HG03354 (cell line): ENCODE measurements around the gene ACOT7.
"Not testable (repeated sequence)": the region's sequence is repeated elsewhere in the genome, so short reads cannot be mapped to it uniquely, and the experiment has no call there.

Source experiments
- ATAC-seq: cut with Tn5 transposase; IDR thresholded peaks from one replicate; pipeline ENCODE4 v1.9.1; 2021; ENCODE audit warnings: mild to moderate bottlenecking; ENCODE audit not compliant: unreplicated experiment, poor library complexity, severe bottlenecking

The ACOT7 gene

DNA sequence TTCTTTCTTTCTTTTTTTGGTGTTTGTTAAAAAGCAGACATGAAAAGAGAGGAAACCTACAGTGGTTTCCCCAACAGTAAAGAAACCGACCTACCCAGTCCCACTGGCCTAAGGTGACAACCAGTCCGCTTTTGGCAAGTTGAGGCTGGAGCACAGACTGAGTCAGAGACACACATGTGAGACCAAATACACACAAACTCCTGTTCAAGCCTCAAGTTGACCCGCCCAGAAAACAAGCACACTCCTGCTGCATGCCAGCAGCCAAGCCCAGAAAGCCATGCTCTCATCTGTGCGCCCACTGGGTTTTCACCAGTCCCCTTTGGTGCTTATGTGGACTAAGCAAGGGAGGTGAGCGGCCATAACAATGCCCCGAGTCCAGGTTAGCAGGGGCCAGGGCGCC, 68.1 kb downstream of the ACOT7 start:
- ATAC-seq = no peak

GRCh38 chr1:6322161-6322560, 71.4 kb downstream of the ACOT7 start:
- ATAC-seq = no peak

- no peak for ATAC-seq
Measured at GRCh38 chr1:6321205-6321604, 72.4 kb downstream of the ACOT7 start.

- no peak for ATAC-seq
Measured at GRCh38 chr1:6317098-6317760, 76.3 kb downstream of the ACOT7 start.

DNA sequence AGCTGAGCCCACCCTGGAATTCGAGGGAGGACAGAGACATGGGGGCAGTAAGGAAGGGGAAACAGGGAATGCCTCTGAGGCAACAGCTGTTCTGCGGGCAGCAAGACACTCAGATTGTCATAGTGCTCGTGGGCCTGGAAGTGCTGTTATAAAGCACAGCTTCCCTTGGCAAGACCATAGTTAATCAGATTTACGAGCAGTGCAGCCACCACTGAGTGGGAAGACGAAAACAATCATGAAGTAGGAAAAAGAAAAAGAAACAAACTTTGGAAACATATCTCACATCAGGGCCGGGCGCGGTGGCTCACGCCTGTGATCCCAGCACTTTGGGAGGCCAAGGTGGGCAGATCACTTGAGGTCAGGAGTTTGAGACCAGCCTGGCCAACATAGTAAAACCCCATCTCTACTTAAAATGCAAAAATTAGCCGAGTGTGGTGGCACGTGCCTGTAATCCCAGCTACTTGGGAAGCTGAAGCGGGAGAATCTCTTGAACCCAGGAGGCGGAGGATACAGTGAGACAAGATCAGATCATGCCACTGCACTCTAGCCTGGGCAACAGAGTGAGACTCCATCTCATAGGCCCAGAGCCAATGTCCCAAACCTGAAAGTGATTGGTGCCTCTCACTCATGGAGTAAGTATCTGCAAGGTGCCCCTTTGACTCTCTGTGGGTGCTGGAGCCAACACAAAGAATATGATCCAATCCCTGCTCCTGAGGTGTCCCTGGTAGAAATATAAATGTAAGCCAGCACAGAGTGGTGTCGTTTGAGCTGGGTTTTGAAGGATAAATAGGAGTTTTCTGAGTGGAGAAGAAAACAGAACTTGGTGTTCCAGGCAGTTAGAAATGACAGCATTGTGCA, 77.1 kb downstream of the ACOT7 start:
- ATAC-seq = no peak

GRCh38 chr1:6314503-6314902, 79.1 kb downstream of the ACOT7 start:
- no peak for ATAC-seq

DNA sequence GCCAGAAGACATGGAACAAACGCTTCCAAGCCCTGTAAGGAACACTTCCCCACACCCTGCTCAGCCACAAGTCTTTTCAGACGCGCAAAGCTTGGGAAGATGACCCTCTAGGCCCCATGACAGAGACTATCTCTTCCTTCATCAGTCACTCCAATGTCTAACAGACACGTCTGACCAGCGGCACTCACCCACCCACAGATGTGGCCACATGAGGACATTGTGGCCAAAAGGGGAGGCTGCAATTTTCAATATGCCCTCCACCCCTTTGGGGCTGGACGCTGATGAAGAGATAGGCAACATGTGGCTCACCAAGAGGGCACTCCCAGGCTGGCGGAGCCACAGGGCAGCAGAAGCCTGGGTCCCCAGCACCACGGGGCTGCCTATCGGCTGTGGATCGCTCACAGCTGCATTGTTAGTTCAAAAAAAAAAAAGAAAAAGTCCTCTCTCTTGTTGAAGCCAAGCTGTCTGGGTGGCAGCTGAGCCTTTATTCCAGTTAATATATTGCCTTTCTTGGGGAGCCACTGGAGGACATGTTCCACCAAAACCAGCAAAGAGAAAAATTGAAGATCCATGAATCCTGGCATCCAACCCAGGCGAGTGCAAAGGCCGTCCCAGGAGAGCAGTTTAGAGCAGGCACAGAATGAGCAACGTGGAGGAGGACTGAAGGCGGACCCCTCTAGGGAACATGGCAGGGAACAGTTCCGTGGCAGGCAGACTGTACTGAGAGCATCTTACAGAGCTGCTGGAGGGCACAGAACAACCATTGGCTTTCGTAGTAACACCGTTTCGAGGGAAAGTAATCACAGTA, 80.0 kb downstream of the ACOT7 start:
- no peak for ATAC-seq

GRCh38 chr1:6310116-6310848, 83.3 kb downstream of the ACOT7 start:
- ATAC-seq = no peak

GRCh38 chr1:6309564-6309963, 84.0 kb downstream of the ACOT7 start:
- no peak for ATAC-seq

- ATAC-seq = no peak
Measured at GRCh38 chr1:6308449-6308848, 85.1 kb downstream of the ACOT7 start.

GRCh38 chr1:6307682-6308081, 85.9 kb downstream of the ACOT7 start:
- ATAC-seq = not testable (repeated sequence)

- no peak for ATAC-seq
Measured at GRCh38 chr1:6307099-6307498, 86.5 kb downstream of the ACOT7 start.

GRCh38 chr1:6303397-6304012, 90.1 kb downstream of the ACOT7 start:
- ATAC-seq = no peak

DNA sequence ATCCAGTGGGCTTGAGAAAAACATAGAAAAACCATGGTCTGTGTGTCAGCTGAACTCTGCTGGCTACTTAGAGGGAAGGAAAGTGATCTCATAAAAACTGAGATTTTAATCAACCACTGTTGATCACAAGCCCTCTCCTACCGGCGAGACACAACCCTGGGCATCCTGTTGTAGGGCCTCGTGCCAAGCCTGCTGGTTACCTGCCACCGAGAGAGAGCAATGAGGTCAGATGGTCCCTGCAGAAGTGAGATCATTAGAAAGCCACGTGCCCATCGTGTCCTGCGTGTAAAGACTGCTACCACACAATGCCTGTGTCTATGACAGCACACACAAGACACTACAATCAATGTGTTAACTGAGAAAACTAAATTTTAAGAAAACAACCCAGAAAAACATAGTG, 91.0 kb downstream of the ACOT7 start:
- ATAC-seq = no peak

GRCh38 chr1:6301526-6301925, 92.0 kb downstream of the ACOT7 start:
- no peak for ATAC-seq

- ATAC-seq = no peak
Measured at GRCh38 chr1:6300342-6301048, 93.1 kb downstream of the ACOT7 start.

- no peak for ATAC-seq
Measured at GRCh38 chr1:6299557-6300165, 93.9 kb downstream of the ACOT7 start.

DNA sequence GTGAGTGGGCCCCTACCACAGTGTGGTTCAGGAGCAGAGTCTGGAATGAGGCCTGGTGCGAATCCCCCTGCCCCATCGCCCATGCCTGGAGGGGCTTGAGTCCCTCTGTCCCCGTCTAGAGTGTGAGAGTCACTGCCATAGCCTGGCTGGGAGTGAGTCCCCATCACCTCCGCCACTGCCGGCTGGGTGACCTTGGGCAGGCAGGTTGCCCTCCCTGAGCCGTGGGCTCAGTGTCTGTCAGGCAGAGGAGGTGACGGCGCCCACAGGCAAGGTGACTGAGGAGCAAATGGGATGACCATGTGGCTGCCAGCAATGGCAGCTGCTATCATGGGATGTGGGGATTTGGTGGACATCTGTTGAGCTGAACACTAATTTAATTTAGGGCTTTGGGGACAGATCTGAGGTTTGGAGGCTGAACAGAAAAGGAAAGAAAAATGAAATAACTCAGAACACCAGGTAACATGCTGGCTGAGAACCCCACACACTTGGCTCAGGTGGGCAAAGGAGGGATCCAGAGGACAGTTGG, 94.6 kb downstream of the ACOT7 start:
- ATAC-seq = no peak
